ENCODE measurements around the gene ATRIP.

ATRIP gene

GRCh38 chr3:48410205-48411040 lies 36.1 kb upstream of the ATRIP start:
- DNase-seq (ENCODE audit: low read depth, low spot score) = no peak

DNA sequence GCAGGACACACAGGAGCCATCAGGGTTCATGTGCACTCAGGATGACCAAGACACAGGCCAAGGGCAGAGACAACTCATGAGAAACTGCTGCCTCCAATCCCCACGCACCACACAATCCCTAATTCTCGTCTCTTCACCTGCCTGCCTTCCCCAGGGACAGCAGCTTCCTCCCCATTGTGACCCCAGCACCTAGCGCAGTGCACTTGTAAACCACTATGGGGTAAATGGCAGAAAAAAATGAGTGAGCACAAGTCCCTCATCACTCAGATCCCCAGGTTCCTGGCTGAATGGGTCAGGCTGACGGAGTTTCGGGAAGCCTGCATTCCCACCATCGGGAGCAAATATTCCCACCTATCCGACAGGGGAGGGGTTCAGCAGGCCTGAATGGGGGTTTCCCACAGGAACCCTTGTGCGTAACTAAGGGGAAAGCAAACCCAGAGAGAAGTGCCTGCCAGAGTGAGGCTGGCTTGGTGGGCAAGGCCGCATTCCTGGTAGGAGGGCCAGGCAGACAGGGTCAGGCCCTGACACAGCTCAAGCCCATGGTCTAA lies 35.4 kb upstream of the ATRIP start:
- no peak for DNase-seq (ENCODE audit: low read depth, low spot score)

DNA sequence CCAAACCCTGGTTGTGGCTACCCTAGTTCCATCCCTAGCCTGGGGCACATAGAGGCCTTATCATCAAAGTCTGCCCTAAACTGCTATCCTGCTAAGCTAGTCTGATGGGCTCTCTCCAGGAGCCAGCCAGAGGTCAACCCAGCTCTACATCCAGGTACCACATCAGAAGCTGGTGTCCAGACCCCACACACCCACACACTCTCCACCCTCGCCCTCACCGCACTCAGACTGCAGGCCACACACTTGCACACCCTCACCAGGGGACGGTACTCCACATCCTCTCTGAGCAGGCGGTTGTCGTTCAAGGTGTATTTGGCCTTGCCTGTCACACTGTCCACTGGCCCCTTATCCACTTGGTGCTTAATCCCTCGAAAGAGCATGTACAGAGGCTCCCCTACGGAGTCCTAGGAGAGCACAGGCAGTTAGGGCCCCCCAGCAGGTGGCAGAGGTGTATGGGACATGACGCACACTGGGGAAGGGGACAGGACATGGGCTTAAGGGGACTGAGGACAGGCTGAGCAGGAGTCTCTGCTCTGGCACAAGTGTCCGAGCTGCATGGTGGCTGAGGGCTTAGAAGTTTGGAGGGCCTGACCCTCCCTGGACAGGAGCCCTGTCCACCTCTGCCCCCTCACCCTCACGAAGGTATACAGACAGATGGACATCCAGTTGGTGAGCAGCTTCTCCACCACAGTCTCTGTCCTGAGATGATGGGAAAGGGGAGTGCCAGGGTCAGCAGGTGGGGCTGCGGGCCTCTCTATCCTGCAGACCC lies 34.7 kb upstream of the ATRIP start:
- DNase-seq (ENCODE audit: low read depth, low spot score) = no peak

DNA sequence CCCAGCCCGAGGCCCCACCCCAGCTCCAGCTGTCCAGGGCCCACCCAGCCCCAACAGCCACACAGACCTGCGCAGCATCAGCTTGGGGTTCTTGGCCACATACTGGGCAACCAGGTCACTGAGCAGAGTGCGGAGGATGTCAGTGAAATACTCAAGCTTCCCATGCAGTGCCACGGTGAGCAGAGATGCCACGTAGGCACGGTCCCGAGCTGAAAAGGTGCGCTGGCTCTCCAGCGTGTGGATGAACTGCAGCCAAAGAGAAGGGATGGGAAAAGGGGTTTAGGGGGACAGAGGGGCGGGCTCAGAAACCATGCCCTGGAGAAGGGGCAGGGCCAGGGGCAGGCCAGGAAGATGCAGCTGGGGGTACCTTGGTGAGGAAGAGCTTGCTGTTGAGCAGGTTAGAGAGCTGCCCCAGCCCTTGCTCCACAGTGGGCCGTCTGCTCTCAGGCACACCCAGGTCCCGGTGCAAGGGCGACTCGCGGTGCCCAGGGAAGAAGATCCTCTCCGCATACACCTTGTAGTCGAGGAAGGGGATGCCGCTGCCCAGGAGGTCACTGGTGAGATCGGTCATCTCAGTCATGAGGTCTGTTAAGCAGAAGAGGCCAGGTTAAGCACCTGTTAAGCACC lies 34.0 kb upstream of the ATRIP start:
- no peak for DNase-seq (ENCODE audit: low read depth, low spot score)

GRCh38 chr3:48413086-48413485 lies 33.5 kb upstream of the ATRIP start:
- no peak for DNase-seq (ENCODE audit: low read depth, low spot score)

DNA sequence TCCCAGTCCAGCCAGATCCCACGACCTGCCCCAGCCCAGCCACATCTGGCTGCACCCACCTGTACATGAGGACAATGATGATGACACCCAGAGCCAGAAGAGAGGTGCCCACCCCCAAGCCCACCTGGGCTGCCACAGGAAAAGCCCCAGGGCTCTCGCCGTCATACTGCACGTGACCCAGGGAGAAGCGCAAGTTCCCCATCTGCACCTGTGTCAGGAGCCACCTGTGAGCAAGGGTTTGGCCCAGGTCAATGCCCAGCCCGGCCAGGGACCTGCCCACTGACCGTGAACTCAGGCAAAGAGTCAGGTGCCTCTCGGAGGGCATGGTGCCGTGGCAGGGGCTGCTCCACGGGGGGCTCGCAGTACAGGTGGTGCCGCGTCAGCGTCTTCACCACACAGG lies 32.9 kb upstream of the ATRIP start:
- no peak for DNase-seq (ENCODE audit: low read depth, low spot score)

DNA sequence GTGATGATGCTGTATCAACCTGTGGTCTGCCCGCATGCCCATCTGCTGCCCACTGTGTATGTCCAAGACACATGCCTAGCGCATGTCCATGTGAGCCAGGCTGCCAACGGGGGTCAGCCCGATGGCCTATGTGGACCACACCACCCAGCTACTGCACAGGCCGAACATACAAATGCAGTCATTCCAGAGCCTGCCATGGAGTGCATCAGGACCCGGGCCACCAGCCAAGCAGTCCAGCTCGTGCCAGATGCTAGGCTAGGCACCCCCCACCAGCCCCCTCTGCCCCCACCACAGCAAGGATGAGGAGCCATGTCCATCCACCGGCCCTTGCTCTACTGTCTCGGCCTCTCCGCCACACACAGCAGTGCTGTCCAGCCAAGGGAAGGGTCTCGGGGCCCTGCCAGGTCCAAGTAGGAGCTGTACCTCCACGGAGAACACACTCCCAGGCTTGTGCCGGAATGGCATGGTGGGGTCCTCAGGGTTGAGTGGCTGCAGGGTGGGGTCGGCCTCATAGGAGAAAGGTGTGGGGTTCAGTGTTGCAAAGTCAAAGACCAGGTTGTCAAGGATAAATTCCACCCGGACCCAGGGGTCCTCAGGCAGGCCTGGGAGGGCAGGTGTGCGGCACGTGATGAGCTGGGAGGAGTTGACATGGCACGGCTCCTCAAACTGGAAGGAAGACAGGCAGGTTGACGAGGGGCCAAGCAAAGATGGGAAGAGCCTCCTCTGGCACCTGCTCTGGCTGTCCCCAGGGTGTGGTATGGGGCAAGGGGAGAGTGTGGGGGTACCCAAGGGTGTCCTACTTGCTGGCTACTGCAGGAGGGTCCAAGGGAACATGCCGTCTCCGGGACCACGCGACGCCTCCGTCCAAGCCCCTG lies 31.9 kb upstream of the ATRIP start:
- no peak for DNase-seq (ENCODE audit: low read depth, low spot score)

DNA sequence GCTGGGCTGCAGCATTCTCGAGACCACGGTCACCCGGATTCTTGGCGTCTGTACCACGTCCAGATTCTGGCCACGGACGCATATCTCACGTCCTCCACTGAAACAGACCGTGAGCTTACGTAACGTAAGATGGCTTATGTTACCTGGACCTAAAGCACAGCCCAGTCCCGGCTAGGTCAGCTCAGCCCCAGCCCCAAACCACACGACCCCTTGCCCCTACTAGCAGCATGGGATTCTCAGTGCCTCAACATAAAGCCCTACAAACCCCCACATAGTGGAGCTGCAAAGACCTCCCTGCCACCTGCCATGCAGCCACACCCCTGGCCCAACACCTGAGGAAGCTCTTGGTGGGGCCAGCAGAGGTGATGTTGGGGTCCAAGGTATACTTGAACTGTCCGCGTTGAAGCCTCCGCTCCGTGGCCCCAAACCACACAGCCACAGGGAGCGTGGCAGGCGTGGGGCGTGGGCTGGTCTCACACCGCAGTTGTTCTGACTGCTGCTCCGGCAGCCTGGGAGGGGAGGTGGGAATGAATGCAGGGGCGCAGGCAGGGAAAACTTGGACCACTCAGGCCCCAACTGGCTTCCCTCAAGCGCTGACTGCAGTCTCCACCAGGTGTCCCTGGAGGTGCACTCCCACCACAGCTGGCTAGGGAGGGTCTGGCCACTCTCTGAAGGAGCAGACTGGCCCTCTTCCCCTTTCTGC lies 31.1 kb upstream of the ATRIP start:
- DNase-seq (ENCODE audit: low read depth, low spot score) = no peak

- DNase-seq (ENCODE audit: low read depth, low spot score) = no peak
Observed at GRCh38 chr3:48416091-48416505, 30.4 kb upstream of the ATRIP start.

DNA sequence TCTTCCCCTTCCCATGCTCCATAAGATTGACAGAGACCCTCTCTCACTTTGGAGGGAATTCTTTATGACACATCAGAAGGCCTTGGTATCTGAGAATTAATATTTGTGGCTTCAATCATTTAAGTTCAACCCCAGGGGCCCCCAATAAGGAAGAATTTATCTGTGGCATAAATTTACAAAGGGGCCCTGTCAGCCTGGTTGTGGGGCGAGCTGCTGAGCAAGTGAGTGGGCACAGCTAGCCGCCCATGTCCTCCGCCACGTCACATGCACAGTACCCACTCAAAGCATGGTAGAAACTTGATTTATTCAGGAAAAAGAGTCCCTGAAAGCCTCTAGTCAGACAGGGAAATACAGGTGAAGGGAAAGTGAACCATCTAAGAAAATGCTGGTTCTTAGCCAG lies 30.0 kb upstream of the ATRIP start:
- DNase-seq (ENCODE audit: low read depth, low spot score) = no peak

DNA sequence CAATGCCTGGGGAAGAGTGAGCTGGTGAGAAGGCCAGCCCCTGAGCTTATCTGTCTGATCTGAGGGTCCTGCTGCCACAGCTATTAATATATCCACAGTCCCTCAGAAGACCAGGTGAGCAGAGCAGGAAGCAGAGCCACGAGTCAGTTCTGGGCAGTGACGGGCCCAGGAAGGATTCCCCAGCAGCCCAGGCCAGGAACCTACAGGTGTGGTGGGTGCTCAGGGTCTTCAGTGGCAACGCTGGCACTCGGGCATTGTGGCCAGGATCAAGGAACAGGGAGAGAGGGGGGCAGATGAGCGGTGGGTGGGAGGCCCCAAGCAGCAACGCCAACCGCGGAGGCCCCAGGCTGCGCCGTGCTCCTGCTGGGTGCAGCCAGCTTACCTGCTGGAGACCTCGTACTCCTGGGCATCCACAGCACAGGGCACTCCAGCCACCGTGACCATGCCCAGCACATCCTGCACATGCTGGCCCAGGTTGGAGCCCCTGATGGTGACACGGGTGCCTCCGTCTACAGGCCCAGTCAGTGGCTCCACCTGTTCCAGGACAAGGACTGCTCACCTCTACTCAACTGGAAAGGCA lies 28.9 kb upstream of the ATRIP start:
- no peak for DNase-seq (ENCODE audit: low read depth, low spot score)

- no peak for DNase-seq (ENCODE audit: low read depth, low spot score)
Observed at GRCh38 chr3:48418140-48418539, 28.4 kb upstream of the ATRIP start.

GRCh38 chr3:48418651-48419050 lies 27.9 kb upstream of the ATRIP start:
- no peak for DNase-seq (ENCODE audit: low read depth, low spot score)

DNA sequence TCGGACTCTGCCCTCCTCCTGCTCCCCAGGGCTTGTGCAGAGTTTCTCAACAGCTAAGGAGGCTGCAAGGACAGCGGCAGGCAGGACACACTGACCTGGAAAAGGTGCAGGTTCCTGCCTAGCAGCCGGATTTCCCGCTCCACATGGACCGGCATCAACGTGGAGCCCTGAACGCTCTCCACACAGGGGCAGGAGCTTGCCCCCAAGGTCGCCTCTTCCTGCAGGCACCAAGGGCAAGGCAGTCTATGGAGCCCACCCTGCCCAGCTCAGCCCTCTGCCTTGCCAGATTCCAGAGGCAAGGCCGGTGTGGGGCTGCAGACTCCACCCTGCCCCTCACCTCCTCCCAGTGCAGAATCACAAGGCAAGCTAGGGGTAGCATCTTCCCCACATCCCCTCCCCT lies 27.4 kb upstream of the ATRIP start:
- DNase-seq (ENCODE audit: low read depth, low spot score) = no peak

GRCh38 chr3:48419597-48419996 lies 26.9 kb upstream of the ATRIP start:
- no peak for DNase-seq (ENCODE audit: low read depth, low spot score)

DNA sequence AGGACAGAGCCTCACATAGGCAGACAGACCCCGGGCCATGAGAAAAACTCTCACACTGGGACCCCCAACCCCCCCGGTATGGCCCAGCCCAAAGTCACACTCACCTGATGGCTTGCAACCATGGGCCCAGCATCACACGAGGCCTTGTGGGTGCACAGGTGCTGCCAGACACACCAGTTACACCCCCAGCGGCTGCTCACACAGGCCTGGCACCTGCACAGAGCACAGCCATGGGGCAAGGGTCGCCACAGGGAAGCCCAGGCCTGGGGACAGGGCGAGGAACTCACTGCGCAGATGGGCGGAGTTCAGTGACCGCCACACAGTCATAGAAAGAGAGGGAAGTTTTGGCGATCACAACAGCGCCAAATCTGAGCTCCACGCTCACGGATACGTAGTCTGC lies 26.0 kb upstream of the ATRIP start:
- no peak for DNase-seq (ENCODE audit: low read depth, low spot score)

DNA sequence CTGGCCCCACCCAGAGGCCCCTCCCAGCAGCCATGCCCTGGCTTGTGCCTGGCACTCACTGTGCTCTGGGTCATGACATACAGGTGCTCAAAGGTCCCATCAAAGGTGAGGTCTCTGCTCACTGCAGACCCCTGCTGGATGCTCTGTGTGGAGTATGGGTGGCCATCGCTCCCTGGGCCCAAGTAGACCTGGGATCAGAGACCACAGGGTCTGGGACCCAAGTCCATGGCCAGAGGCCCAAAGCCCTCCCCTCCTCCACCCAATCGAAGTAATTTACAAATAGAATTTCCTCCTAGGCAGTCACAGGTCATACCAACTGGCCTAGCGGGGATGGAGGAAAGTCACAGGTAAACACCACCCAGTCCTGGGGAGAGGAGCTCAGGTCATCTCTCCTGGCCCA lies 24.3 kb upstream of the ATRIP start:
- no peak for DNase-seq (ENCODE audit: low read depth, low spot score)

DNA sequence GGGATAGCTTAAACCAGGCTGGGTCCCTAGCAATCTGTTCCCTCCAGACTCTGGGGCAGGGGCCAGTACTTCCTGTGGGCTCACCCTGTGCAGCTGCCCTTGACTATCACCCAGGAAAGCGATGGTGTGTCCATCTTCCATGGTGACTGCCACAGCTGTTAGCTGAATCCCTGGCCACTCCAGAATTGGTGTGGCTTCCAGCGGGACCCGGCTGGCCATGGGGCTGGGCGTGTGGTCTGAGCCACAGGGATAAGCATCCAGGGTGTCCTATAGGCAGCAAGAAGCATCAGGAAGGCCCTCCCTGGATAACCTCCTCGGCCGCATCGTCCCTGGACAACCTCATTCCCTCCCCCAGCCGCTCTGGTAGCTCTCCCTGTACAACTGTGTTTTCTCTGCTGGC lies 23.9 kb upstream of the ATRIP start:
- DNase-seq (ENCODE audit: low read depth, low spot score) = no peak

DNA sequence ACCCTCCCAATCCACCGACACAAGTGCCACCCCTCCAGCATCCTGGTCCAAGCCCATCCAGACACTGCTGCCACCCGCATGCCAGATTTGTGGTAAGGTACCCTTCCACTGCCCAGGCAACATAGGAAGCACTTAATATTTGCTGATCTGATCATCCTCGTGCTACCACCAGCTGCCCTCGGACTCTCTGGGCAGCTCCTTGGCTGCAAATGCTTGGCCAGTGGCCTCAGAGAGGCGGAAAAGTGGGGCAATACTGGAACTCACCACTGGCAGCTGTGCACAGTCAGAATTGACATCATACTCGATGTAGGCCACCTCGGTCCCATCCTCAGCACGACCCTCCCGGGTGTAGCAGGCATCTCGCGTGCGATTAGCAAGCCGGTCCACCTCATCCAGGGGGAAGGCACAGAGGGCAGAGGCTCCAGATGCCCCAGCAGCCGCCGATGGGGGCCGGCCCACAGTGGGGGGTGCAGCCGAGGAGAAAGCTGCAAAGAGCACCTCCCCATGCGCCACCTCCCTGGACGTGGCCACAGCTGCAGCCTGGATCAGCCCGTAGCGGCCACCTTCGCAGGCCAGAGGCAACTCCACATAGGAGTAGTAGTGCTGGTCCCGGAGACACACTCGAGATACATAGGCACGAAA lies 23.2 kb upstream of the ATRIP start:
- DNase-seq (ENCODE audit: low read depth, low spot score) = no peak

Measured in iPS DF 19.7 (cell line).